ENCODE measurements around the gene DNAJB5.

- TF ChIP-seq, protein P1, sequence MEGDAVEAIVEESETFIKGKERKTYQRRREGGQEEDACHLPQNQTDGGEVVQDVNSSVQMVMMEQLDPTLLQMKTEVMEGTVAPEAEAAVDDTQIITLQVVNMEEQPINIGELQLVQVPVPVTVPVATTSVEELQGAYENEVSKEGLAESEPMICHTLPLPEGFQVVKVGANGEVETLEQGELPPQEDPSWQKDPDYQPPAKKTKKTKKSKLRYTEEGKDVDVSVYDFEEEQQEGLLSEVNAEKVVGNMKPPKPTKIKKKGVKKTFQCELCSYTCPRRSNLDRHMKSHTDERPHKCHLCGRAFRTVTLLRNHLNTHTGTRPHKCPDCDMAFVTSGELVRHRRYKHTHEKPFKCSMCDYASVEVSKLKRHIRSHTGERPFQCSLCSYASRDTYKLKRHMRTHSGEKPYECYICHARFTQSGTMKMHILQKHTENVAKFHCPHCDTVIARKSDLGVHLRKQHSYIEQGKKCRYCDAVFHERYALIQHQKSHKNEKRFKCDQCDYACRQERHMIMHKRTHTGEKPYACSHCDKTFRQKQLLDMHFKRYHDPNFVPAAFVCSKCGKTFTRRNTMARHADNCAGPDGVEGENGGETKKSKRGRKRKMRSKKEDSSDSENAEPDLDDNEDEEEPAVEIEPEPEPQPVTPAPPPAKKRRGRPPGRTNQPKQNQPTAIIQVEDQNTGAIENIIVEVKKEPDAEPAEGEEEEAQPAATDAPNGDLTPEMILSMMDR (IDR thresholded peaks at IDR 0.05; ENCODE audit: low read depth, low read length): no peak
- no peak for TF ChIP-seq EZH2phosphoT487 (IDR thresholded peaks at IDR 0.05; ENCODE audit: low read depth)
These were observed 27.7 kb upstream of the DNAJB5 start for GRCh38 chr9:34961574-34962490.
